Right lobe of liver (tissue), 4 donors: ENCODE results near the gene SLC35D1.

Experiments used
- POLR2A ChIP-seq: fragments of 450-650 bp; IDR thresholded peaks from one replicate; pipeline ENCODE4 v1.6.1; 2017; ENCODE audit warnings: antibody characterized with exemption, mild to moderate bottlenecking
- TF ChIP-seq, protein P1 (sequence below), 4 donors: fragments of 200-600 bp in 3 of 4; fragments of 450-650 bp in 1 of 4; IDR thresholded peaks; one replicate each; pipeline versions ENCODE4 v1.5.1 to v1.8.0; 2016 to 2022; ENCODE audit warnings: antibody characterized with exemption in 4 of 4, mild to moderate bottlenecking in 2 of 4
- donor health status: DM: no; HTN: no; CAD: no.
- donor health status: DM: no; HTN: no; CAD: no.
- donor health status: DM: no; HTN: yes; CAD: no.

DNA sequence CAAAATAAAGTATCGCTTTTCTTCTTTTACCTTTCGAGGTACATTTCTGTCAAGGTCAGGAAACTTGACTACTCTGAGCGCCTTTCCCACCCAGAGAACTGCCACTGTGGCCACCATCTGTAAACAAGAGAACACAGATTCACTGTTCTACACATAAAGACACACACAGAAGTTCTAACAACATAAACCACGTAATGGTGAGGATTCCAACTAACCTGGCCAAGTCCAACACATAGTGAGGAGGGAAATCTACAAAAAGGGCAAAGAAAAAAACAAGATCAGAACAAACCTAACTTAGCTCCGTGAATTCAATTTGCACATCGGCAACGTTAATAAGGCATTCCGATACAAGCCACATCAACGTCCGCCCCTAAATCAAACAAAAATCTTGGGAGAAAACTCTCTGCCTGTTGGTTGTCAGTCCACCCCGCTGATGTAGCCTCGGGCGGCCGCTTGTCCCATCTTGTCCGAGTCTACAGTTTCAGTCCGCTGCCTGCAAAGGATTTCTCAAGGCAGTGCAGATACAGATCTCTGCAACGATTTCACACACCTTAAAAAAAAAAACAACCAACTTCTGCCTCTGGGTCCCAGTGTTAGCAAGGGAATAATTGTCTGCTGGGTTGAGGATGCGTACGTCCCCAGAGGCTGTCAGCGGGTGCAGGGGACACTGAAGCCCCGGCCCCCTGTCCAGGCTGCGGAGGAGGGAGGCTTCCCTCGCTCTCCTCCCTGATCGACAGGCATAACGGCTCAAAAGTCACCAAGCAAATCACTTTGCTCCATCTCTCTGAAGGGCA, 1.0 kb downstream of the SLC35D1 start:
- TF ChIP-seq, protein P1, sequence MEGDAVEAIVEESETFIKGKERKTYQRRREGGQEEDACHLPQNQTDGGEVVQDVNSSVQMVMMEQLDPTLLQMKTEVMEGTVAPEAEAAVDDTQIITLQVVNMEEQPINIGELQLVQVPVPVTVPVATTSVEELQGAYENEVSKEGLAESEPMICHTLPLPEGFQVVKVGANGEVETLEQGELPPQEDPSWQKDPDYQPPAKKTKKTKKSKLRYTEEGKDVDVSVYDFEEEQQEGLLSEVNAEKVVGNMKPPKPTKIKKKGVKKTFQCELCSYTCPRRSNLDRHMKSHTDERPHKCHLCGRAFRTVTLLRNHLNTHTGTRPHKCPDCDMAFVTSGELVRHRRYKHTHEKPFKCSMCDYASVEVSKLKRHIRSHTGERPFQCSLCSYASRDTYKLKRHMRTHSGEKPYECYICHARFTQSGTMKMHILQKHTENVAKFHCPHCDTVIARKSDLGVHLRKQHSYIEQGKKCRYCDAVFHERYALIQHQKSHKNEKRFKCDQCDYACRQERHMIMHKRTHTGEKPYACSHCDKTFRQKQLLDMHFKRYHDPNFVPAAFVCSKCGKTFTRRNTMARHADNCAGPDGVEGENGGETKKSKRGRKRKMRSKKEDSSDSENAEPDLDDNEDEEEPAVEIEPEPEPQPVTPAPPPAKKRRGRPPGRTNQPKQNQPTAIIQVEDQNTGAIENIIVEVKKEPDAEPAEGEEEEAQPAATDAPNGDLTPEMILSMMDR (IDR thresholded peaks at IDR 0.05) = no peak
- TF ChIP-seq POLR2A = no peak
